Renal pelvis (tissue), 12 donors: Measurements from ENCODE around the gene GCNT1. TPM values are rescaled to one million over a fixed set of nuclear protein-coding genes. Genes with fewer than 3 reads are reported as not detected.
"Not testable (repeated sequence)": the region's sequence is repeated elsewhere in the genome, so short reads cannot be mapped to it uniquely, and the experiment has no call there.

ENCODE experiments used
- DNase-seq: peaks from one replicate; pipeline ENCODE4 v3.0.0-alpha.2; 2013
- long read RNA-seq, 16 experiments: transcript quantifications; one replicate each; lab custom pipeline, GENCODE V29; 2026
- polyA plus RNA-seq, 3 donors: library from polyadenylated mRNA; unstranded; fragments of 120-200 nt; gene quantifications; one replicate each; pipeline ENCODE4 v1.2.1, GENCODE V29; 2013; ENCODE audit not compliant: insufficient read length in 3 of 3

Gene GCNT1
- polyA plus RNA-seq: 1 to 10 TPM; 3.7 to 5.6 (median 4.5) TPM
- long read RNA-seq, donor 1: 0 reads
- long read RNA-seq, donor 2, full-length matches to known transcripts: 1 of 1 reads
- long read RNA-seq, donor 2, partial matches to known transcripts: 0 of 1 reads
- long read RNA-seq, donor 2, other reads (novel, unspliced or antisense): 0 of 1 reads
- long read RNA-seq, donor 3: 0 reads
- long read RNA-seq, donor 4: 0 reads
- long read RNA-seq, donor 5: 0 reads
- long read RNA-seq, donor 6: 0 reads
- long read RNA-seq, donor 7, full-length matches to known transcripts: 5 of 5 reads
- long read RNA-seq, donor 7, partial matches to known transcripts: 0 of 5 reads
- long read RNA-seq, donor 7, other reads (novel, unspliced or antisense): 0 of 5 reads
- long read RNA-seq, donor 8: 0 reads
- long read RNA-seq, donor 9, full-length matches to known transcripts: 1 of 1 reads
- long read RNA-seq, donor 9, partial matches to known transcripts: 0 of 1 reads
- long read RNA-seq, donor 9, other reads (novel, unspliced or antisense): 0 of 1 reads
- long read RNA-seq, donor 10, full-length matches to known transcripts: 1 of 1 reads
- long read RNA-seq, donor 10, partial matches to known transcripts: 0 of 1 reads
- long read RNA-seq, donor 10, other reads (novel, unspliced or antisense): 0 of 1 reads
- long read RNA-seq, donor 11: 0 reads
- long read RNA-seq, donor 12, full-length matches to known transcripts: 1 of 1 reads
- long read RNA-seq, donor 12, partial matches to known transcripts: 0 of 1 reads
- long read RNA-seq, donor 12, other reads (novel, unspliced or antisense): 0 of 1 reads
- long read RNA-seq, donor 13, full-length matches to known transcripts: 1 of 1 reads
- long read RNA-seq, donor 13, partial matches to known transcripts: 0 of 1 reads
- long read RNA-seq, donor 13, other reads (novel, unspliced or antisense): 0 of 1 reads
- long read RNA-seq, donor 14: 0 reads
- long read RNA-seq, donor 15, full-length matches to known transcripts: 18 of 36 reads
- long read RNA-seq, donor 15, partial matches to known transcripts: 18 of 36 reads
- long read RNA-seq, donor 15, other reads (novel, unspliced or antisense): 0 of 36 reads
- long read RNA-seq, donor 16: 0 reads

GRCh38 chr9:76458903-76459693 is at the start of gene GCNT1:
Gene GCNT1, plus strand, starts transcription at chr9:76459182. Its CDS starts 43,200 bp downstream, at chr9:76502382.
- peak; percentile 74 for DNase-seq

DNA sequence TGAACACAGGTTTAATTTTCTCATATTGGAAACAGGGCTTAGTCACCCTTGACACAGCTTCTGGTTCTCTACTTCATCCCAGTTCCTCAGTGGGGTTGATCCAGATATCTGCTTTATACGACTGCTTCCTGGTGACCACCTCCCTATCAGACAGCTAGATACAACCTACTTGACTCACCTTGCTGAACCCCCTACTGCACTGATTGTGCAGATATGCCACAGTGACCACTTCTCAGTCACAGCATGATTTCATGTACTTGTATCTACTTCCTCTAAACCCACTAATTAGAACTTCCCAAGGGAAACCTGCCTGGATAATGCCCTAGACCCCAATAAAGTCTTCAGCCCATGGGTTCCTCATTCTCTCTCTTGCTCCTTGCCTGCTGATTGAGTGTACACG is 46.3 kb upstream of the GCNT1 start:
- DNase-seq: no peak

DNA sequence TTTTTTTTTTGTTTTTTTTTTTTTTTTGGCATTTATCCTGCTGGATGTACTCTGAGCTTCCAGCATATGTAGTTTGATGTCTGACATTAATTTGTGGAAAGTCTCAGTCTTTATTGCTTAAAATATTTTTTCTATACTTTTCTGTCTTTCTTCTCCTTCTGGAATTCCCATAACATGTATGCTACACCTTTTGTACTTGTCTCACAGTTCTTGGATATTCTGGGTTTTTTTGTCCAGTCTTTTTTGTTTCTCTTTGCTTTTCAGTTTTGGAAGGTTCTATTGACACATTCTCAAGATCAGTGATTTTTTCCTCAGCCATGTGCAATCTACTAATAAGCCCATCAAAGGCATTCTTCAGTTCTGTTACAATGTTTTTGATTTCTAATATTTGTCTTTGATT is 45.3 kb upstream of the GCNT1 start:
- DNase-seq: no peak

DNA sequence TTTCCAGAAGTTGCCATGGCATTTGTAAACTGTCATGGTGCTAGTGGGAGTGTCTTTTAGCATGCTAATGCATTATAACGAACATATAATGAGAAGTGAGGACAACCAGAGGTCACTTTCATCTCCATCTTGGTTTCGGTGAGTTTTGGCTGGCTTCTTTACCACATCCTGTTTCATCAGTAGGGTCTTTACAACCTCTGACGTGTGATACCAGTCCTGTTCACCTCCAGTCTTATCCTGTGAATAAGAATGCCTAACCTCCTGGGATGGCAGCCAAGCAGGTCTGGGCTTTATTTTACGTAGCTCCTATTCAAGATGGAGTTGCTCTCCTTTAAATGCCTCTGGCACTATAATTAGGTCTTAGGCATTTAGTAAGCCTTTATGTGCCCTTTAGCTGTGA is 44.3 kb upstream of the GCNT1 start:
- DNase-seq: no peak

GRCh38 chr9:76415154-76415553 is 43.8 kb upstream of the GCNT1 start:
- no peak for DNase-seq

- no peak for DNase-seq
Measured at GRCh38 chr9:76415731-76416130, 43.3 kb upstream of the GCNT1 start.

- no peak for DNase-seq
Measured at GRCh38 chr9:76417394-76417793, 41.6 kb upstream of the GCNT1 start.

- no peak for DNase-seq
Measured at GRCh38 chr9:76419782-76420380, 39.1 kb upstream of the GCNT1 start.

DNA sequence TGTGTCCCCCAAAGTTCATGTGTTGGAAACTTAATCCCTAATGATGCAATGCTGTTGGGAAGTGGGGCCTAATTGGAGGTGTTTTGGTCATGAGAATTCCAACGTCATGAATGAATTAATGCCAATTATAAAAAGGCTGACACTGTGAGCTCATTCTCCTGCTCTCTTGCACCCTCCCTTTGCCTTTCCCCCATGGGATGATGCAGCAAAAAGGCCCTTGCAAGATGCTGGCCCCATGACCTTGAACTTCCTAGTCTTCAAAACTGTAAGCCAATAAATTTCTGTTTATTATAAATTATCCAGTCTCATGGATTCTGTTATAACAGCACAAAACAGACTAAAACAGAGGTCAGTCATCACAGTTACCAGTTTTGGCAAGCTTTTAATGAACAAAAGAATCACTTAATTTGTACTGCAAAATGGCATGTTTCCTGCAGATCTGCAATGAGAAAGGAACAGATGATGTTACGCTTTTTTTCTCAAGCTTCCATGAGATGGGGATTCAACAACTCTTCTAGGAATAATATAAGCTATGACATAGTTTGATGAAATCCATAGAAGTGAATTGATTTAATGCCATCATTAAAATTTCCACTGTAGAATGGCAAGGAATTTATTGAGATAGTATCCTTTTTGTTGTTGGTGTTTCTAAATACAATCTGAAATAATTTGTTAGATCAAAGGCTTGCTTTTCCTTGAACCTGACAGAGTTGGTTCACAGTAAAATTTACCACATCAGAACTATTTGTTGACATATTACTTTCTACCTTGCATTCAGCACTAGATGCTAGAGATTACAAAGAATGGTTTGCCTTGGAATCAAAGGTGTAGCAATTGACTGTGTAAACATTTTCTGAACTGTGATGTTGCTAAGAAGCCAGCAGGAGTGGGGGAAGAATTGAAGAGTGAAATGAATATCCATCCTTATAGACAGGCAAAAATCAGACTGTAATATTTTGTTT is 35.5 kb upstream of the GCNT1 start:
- DNase-seq: no peak

- DNase-seq: no peak
Measured at GRCh38 chr9:76424491-76424890, 34.5 kb upstream of the GCNT1 start.

DNA sequence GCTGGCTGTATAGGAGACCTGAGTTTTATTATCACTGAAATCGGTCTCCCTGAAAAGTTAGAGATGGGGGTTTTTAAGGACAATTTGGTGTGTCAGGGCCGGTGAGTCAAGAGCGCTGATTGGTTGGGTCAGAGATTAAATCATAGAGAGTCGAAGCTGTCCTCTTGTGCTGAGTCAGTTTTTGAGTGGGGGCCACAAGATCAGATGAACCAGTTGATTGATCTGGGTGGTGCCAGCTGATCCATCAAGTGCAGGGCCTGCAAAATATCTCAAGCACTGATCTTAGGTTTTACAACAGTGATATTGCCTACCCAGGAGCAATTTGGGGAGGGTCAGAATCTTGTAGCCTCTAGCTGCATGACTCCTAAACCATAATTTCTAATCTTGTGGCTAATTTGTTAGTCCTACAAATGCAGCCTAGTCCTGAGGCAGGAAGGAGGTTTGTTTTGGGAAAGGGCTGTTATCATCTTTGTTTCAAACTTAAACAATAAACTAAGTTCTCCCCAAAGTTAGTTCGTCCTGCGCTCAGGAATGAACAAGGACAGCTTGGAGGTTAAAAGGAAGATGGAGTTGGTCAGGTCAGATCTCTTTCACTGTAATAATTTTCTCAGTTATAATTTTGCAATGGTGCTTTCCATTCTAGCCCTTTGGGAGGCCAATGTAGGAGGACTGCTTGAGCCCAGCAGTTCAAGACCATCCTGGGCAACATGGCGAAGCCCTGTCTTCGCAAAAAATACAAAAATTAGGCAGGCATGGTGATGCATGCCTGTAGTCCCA is 33.1 kb upstream of the GCNT1 start:
- no peak for DNase-seq

DNA sequence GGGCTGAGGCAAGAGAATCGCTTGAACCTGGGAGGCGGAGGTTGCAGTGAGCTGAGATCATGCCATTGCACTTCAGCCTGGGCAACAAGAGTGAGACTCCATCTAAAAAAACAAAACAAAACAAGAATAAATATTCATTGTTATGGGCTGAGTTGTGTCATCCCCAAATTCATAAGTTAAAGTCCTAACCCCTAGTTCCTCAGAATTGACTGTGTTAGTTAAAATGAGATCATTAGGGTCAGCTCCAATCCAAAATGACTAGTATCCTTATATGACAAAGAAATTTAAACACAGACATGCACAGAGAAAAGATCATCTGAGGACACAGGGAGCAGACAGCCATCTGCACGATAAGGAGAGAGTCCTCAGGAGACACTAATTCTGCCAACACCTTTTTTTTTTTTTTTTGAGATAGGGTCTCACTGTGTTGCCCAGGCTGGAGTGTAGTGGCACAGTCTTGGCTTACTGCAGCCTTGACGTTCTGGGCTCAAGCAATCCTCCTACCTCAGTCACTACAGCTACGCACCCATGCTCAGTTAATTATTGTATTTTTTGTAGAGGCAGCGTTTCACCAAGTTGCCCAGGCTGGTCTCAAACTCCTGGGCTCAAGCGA is 32.1 kb upstream of the GCNT1 start:
- DNase-seq: no peak

DNA sequence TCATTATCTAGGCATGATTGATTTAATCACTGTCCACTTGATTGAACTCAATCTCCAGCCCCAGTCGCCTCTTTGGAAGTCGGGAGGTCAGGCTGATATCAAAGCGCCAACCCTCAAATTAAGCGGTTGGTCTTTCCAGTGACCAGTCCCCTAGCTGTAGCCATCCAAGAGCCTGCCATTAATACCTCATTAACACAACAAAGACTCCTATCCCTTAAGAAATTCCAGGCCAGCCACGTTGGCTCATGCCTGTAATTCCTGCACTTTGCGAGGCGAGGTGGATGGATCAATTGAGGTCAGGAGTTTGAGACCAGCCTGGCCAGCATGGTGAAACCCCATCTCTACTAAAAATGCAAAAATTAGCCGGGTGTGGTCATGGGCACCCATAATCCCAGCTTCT is 27.4 kb upstream of the GCNT1 start:
- DNase-seq: no peak

DNA sequence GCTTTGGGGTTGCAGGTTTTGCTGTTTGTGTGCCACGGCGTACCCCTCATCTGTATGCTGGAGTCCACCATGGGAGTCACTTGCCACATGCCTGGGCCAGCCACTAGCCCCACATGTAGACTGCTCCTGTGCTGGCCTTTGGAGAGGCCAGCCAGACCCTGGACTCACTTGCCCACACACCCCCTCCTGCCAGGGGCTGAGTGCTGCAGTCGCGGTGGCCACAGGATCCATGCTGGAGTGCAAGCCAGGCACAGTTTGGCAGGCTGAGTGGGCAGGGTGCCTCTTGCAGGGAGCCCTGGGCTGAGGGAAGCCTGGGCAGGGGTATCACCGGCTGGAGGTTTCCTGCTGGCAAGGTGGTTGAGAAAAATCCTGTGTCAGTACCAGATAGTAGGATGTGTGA is 25.6 kb upstream of the GCNT1 start:
- DNase-seq: no peak

DNA sequence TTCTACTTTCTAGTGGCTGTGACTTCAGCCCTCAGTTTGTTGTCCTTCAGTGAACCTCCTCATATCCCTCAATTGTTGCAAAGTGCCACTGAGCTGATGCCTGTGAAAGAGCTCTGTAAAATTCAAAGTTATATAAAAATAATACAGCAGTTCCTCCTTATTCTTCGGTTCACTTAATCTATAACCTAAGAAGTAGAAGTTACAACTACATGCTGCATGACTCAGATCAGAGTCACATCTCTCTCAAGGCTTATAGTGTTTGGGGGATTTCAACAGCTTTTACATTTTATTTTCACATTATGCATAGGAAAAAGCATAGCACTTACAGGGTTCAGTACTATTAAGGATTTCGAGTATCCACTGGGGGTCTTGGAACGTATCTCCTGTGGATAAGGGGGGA is 25.1 kb upstream of the GCNT1 start:
- DNase-seq: no peak

GRCh38 chr9:76434897-76435296 is 24.1 kb upstream of the GCNT1 start:
- not testable (repeated sequence) for DNase-seq

DNA sequence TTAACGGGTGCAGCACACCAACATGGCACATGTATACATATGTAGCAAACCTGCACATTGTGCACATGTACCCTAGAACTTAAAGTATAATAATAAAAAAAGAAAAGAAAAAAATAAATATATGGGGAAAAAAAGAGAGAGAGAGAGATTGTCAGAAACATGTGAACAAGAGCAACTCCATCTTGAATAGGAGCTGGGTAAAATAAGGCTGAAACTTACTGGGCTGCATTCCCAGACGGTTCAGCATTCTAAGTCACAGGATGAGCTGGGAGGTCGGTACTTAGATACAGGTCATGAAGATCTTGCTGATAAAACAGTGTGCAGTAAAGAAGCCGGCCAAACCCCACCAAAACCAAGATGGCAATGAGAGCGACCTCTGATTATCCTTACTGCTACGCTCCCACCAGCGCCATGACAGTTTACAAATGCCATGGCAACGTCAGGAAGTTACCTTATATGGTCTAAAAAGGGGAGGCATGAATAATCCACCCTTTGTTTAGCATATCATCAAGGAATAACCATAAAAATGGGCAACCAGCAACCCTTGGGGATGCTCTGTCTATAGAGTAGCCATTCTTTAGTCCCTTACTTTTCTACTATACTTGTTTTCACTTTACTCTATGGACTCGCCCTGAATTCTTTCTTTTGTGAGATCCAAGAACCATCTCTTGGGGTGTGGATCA is 21.8 kb upstream of the GCNT1 start:
- not testable (repeated sequence) for DNase-seq
